Lung (tissue), 12 donors: Measurements from ENCODE around the gene CPD. TPM values are rescaled to one million over a fixed set of nuclear protein-coding genes. Genes with fewer than 3 reads are reported as not detected.
A peak's percentile ranks its signal among the peaks of the same experiment; 100 is the strongest.

Source experiments
- ATAC-seq: fragments of 200-7000 bp; cut with Tn5 transposase; one replicate; pipeline ENCODE4 v1.9.1; 2020; ENCODE audit warnings: moderate number of reproducible peaks; ENCODE audit not compliant: insufficient read depth, low FRiP score
- DNase-seq, 3 donors: peaks; one replicate each; pipeline ENCODE4 v3.0.0-alpha.2; 2013 to 2017
- H3K27ac ChIP-seq, 2 donors: one replicate each; pipeline ENCODE4 v1.5.1; 2013; ENCODE audit warnings: mild to moderate bottlenecking in 2 of 2, moderate library complexity in 2 of 2, control low read depth in 1 of 2, inconsistent platforms in 1 of 2, low read depth in 1 of 2, low read length in 1 of 2
- H3K27me3 ChIP-seq, 3 donors: one replicate each; pipeline ENCODE4 v1.5.1; 2013; ENCODE audit warnings: low read length in 2 of 3; ENCODE audit not compliant: control insufficient read depth in 3 of 3, insufficient read depth in 3 of 3
- H3K36me3 ChIP-seq, 4 donors: one replicate each; pipeline ENCODE4 v1.5.1; 2013; ENCODE audit warnings: low read length in 4 of 4, mild to moderate bottlenecking in 1 of 4, moderate library complexity in 1 of 4; ENCODE audit not compliant: control insufficient read depth in 4 of 4, insufficient read depth in 4 of 4
- H3K4me1 ChIP-seq, 5 donors: one replicate each; pipeline ENCODE4 v1.5.1; 2013; ENCODE audit warnings: low read length in 5 of 5, mild to moderate bottlenecking in 2 of 5, moderate library complexity in 1 of 5; ENCODE audit not compliant: control insufficient read depth in 5 of 5, insufficient read depth in 5 of 5
- H3K4me3 ChIP-seq: one replicate; pipeline ENCODE4 v1.5.1; 2013; ENCODE audit warnings: mild to moderate bottlenecking, control low read depth, moderate library complexity
- H3K9ac ChIP-seq, 2 donors: one replicate each; pipeline ENCODE4 v1.5.1; 2013; ENCODE audit warnings: low read length in 2 of 2, control low read depth in 1 of 2; ENCODE audit not compliant: insufficient read depth in 1 of 2
- H3K9me3 ChIP-seq, 4 donors: one replicate each; pipeline ENCODE4 v1.5.1; 2013; ENCODE audit warnings: low read length in 3 of 4, mild to moderate bottlenecking in 1 of 4, moderate library complexity in 1 of 4; ENCODE audit not compliant: control insufficient read depth in 4 of 4, insufficient read depth in 3 of 4
- WGBS, 2 donors: extraction: QIAGEN DNeasy Blood & Tissue Kit; methylation state at CpG; one replicate each; pipeline ENCODE4 v1.1.7; 2013; 5-methylcytosine and 5-hydroxymethylcytosine counted together
- polyA plus RNA-seq, 2 donors: library from polyadenylated mRNA; stranded (reverse); fragments of 200-250 nt; gene quantifications; one replicate each; pipeline ENCODE4 v1.2.1, GENCODE V29; 2013
- total RNA-seq, 2 donors: library from RNA; depleted of rRNA in 1 of 2; stranded (reverse); fragments of >200 nt in 1 of 2; gene quantifications; one replicate each; pipeline ENCODE4 v1.2.1, GENCODE V29; 2014 to 2021
- TF ChIP-seq, protein P1 (sequence below): IDR thresholded peaks from 2 replicates; pipeline ENCODE4 v1.5.1; 2012; ENCODE audit warnings: mild to moderate bottlenecking; ENCODE audit errors: control extremely low read depth, extremely low read depth
- donor health status: control.
- donor health status: control.
- donor health status: Bipolar disorder and iron deficiency.
- donor health status: healthy.
- donor health status: DM: yes; HTN: yes; CAD: no.

CPD gene
- total and polyA plus RNA-seq, 4 donors, result 11.1 to 126 (median 88.1) TPM

DNA sequence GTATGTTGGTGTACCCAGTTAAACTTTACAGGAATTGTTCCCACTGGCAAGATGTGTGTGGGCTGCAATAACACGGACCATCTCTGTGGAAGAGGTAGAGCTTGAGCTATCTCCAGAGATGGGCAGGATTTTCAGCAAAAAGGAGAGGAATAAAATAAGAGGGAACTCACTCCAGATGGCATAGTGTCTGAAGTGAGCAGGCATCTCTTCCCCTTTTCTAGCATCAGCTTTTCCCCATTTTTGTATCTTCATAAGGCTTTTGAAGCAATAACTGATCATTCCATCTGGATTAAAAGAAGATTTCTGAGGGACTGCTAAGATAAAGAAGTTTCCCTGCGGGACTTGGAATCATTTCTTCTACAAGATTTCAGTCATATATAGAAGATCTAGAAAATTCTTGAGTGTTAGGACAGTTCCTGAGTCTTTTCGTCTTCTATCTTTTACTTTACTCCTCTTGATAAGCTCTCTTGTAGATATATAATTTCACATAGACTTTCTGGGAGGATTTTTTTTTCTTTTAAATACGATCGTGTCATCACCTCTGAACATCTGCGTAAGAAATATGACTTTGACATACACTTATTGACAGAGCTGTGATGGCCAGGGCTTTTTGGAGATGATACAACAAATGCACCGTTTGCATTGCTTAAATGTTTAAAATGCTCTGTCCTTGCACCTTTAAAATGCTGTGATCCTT, 2.1 kb downstream of the CPD start:
- TF ChIP-seq, protein P1, sequence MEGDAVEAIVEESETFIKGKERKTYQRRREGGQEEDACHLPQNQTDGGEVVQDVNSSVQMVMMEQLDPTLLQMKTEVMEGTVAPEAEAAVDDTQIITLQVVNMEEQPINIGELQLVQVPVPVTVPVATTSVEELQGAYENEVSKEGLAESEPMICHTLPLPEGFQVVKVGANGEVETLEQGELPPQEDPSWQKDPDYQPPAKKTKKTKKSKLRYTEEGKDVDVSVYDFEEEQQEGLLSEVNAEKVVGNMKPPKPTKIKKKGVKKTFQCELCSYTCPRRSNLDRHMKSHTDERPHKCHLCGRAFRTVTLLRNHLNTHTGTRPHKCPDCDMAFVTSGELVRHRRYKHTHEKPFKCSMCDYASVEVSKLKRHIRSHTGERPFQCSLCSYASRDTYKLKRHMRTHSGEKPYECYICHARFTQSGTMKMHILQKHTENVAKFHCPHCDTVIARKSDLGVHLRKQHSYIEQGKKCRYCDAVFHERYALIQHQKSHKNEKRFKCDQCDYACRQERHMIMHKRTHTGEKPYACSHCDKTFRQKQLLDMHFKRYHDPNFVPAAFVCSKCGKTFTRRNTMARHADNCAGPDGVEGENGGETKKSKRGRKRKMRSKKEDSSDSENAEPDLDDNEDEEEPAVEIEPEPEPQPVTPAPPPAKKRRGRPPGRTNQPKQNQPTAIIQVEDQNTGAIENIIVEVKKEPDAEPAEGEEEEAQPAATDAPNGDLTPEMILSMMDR, result no peak
- ATAC-seq (no peak), DNase-seq (no peak)
- Histone ChIP-seq H3K27ac (no peak overlapping the region), H3K9me3 (no peaks in the 10 kb centered on the region), H3K36me3 (peaks cover 0 to 5% (median under 1%) of the 10 kb centered on the region in 4 donors), H3K27me3 (no peaks in the 10 kb centered on the region), H3K9ac (peak overlapping the region in 1 of 2 donors; percentile 14), H3K4me3 (peak overlapping the region; percentile 24), H3K4me1 (peaks cover 5 to 54% (median 28%) of the 10 kb centered on the region in 5 donors)
- 58 to 67% methylated on average over 7 of the region's 7 CpGs for WGBS, 2 donors

DNA sequence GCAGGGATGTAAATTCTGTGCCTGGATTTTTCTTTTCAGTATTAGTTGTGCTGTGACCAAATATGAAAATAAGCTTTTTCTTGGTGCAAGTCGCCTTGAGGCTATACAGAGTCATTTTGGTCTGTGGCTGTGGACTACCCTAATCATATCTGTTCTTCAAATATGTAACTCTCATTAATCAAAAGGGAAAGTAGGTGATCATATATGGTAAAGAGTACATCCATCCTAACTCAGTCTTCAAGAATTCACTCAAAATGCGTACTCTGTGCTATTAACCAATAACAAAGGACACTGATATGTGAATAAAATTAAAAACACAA, 2.6 kb downstream of the CPD start:
- H3K9ac ChIP-seq, result peak overlapping the region in 1 of 2 donors; percentile 14
- no peaks in the 10 kb centered on the region for H3K27me3 ChIP-seq
- H3K4me3 ChIP-seq, result no peak overlapping the region
- 67 to 95% methylated on average over 2 of the region's 2 CpGs for WGBS, 2 donors
- ATAC-seq (no peak), DNase-seq (no peak)
- peaks cover 0 to 6% (median under 1%) of the 10 kb centered on the region in 4 donors for H3K36me3 ChIP-seq
- H3K4me1 ChIP-seq, result peaks cover 5 to 49% (median 25%) of the 10 kb centered on the region in 5 donors
- no peak overlapping the region for H3K27ac ChIP-seq
- TF ChIP-seq, protein P1, result no peak
- H3K9me3 ChIP-seq, result no peaks in the 10 kb centered on the region

DNA sequence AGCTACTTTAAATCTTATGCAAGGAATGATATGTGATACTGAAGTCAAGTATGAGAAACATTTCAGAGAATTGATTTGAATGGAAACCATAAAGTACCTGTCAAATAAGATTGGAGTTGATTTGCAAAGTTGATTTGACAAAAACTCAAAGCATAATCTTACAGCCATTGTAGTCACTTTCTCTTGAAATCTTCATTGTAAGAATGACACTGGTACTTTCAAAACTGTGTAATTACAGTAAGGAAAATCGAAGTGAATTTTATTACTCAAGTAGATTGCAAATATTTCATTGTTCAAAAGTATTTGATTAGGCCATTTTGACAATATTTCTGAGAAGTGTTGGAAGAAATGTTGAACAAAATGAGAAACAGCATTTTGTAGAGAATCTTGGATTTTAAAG, 3.6 kb downstream of the CPD start:
- Histone ChIP-seq H3K4me3 (no peak overlapping the region), H3K27ac (no peak overlapping the region), H3K9ac (no peak overlapping the region), H3K27me3 (no peaks in the 10 kb centered on the region), H3K9me3 (no peaks in the 10 kb centered on the region), H3K4me1 (peaks cover 4 to 39% (median 15%) of the 10 kb centered on the region in 5 donors), H3K36me3 (peaks cover 1 to 6% (median 4%) of the 10 kb centered on the region in 4 donors)
- ATAC-seq (no peak), DNase-seq (no peak)
- WGBS, 2 donors, result 55 to 77% methylated on average over 1 of the region's 1 CpG
- TF ChIP-seq, protein P1, result no peak
